Measurements from ENCODE around the gene G6PC1.

GRCh38 chr17:42886283-42887176 is 14.1 kb upstream of the G6PC1 start:
- no peak for TF ChIP-seq CTCF (conservative IDR thresholded peaks at IDR 0.05)
- TF ChIP-seq EZH2 (IDR thresholded peaks at IDR 0.05; ENCODE audit: low read depth) = no peak

Measured in PC-9 (cell line).